Measurements from ENCODE around the gene ACSL5. TPM values are rescaled to one million over a fixed set of nuclear protein-coding genes. Genes with fewer than 3 reads are reported as not detected.

The ACSL5 gene
- total RNA-seq, 1 donor from 2014 or later: 9.3 TPM

DNA sequence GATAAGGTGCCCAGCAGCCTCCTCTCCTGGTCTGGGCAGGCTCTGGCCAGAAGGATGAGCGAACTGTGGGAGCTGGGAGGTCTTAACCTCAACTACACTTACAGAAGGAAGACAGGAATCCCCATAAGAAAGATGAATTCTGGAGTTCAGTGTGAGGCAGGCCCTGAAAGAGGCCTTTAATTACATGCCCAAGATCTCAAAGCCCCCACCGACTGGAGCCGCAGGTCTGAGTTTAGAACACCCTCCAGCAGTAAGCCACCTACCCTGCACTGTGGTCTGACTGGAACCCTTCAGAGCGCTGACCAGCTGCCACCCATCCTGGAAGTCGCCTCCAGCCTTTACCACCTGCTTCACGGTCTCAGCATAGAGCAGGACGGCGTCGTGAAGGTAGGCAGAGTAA lies 28.2 kb upstream of the ACSL5 start:
- Histone ChIP-seq H3K27me3 (no peaks in the 10 kb centered on the region), H3K27ac (no peak overlapping the region), H3K4me1 (no peaks in the 10 kb centered on the region), H3K9me3 (no peaks in the 10 kb centered on the region), H3K36me3 (no peaks in the 10 kb centered on the region), H3K4me3 (no peak overlapping the region)
- intact Hi-C loops (cut with DNase I): no loop called here
- TF ChIP-seq, protein P1, sequence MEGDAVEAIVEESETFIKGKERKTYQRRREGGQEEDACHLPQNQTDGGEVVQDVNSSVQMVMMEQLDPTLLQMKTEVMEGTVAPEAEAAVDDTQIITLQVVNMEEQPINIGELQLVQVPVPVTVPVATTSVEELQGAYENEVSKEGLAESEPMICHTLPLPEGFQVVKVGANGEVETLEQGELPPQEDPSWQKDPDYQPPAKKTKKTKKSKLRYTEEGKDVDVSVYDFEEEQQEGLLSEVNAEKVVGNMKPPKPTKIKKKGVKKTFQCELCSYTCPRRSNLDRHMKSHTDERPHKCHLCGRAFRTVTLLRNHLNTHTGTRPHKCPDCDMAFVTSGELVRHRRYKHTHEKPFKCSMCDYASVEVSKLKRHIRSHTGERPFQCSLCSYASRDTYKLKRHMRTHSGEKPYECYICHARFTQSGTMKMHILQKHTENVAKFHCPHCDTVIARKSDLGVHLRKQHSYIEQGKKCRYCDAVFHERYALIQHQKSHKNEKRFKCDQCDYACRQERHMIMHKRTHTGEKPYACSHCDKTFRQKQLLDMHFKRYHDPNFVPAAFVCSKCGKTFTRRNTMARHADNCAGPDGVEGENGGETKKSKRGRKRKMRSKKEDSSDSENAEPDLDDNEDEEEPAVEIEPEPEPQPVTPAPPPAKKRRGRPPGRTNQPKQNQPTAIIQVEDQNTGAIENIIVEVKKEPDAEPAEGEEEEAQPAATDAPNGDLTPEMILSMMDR (IDR thresholded peaks at IDR 0.05): no peak
- DNase-seq (ENCODE audit: low spot score in 2 of 2): peak in 1 of 2 donors; percentile 25

DNA sequence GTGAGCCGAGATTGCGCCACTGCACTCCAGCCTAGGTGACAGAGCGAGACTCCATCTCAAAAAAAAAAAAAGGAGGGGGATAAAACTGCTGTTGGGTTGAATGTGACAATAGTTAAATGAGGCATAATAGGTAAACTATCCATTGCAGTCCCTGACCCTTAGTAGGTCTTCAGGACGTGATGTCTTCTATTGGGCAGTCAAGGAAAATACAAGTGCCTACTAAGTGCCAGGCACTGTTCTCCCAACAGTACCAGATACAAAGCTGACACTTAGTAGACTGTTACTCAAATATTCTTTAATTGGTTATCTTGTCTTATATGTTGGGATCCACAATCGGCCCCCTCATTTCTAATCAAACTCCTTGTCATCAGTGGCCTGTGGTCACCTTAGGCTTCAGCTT lies 27.1 kb upstream of the ACSL5 start:
- Histone ChIP-seq H3K4me1 (no peaks in the 10 kb centered on the region), H3K4me3 (no peak overlapping the region), H3K36me3 (no peaks in the 10 kb centered on the region), H3K27me3 (no peaks in the 10 kb centered on the region), H3K9me3 (no peaks in the 10 kb centered on the region), H3K27ac (no peak overlapping the region)
- peak in 1 of 2 donors; percentile 2 for DNase-seq (ENCODE audit: low spot score in 2 of 2)
- TF ChIP-seq, protein P1 (IDR thresholded peaks at IDR 0.05): no peak
- intact Hi-C loops (cut with DNase I): no loop called here

DNA sequence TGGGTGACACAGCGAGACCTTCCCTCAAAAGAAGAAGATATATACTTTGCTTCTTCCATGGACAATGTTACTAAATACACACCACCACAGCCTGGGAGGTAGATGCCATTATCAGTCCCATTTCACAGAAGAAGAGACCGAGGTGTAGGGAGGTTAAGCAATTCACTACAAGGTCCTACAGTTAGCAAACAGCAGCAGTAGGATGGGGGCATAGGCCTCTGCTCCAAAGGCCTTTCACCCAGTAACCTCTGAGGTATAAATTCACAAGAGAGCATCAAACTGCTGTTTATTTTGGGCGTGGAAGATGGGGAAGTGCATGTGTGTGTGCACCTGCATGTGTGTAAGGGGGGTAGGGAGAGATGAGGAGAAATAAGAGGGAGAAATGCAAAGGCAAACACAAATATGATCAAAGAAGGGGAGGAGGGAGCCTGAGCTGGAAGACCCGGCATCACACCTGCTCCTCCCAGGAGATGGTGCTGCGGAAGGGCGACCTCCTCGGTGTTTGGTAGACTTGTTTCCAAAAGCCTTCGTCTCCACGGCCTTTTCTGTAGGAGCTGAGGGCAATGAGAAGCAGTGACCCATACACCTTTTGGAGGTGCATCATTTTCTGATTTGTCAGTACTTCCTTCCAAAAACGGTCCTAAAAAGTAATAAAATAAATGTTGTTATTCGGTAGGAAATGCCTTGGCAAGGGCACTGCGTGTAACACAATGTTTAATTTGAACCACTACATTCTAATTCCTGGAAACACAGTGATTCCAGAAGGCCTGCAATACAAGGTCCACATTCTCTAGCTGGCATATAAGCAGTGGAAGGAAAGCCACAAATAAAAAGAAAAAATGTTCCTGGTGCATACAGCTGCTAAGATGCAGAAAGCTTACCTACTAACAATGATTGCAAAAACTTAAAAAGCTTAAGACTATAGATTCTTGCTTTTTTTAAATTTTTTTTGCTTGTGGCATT lies 25.9 kb upstream of the ACSL5 start:
- intact Hi-C loops (cut with DNase I): no loop called here
- H3K27me3 ChIP-seq: no peaks in the 10 kb centered on the region
- no peak overlapping the region for H3K4me3 ChIP-seq
- H3K9me3 ChIP-seq: no peaks in the 10 kb centered on the region
- no peaks in the 10 kb centered on the region for H3K36me3 ChIP-seq
- no peaks in the 10 kb centered on the region for H3K4me1 ChIP-seq
- TF ChIP-seq, protein P1 (IDR thresholded peaks at IDR 0.05): no peak
- no peak overlapping the region for H3K27ac ChIP-seq
- DNase-seq (ENCODE audit: low spot score in 2 of 2): peak in 1 of 2 donors; percentile 39

DNA sequence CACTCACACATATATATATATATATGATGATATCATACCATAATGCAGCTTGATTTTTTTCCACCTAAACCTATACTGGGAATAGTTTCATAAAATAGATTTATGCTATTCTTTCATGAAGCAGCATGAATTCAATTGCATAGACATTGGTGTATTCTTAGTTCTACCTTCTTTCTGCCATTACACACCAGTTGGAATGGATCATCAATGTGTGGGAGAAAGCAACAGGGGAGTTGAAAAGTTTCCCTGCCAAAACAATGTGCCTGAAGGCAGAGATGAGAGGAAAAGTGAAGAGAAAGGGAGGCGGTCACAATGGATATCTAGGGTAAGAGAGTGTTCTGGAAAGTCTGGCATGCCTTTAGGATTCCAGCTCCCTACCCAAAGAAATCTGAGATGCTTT lies 25.2 kb upstream of the ACSL5 start:
- H3K4me1 ChIP-seq: no peaks in the 10 kb centered on the region
- no peaks in the 10 kb centered on the region for H3K36me3 ChIP-seq
- TF ChIP-seq, protein P1 (IDR thresholded peaks at IDR 0.05): no peak
- no peak overlapping the region for H3K4me3 ChIP-seq
- DNase-seq (ENCODE audit: low spot score in 2 of 2): no peak
- no peak overlapping the region for H3K27ac ChIP-seq
- no peaks in the 10 kb centered on the region for H3K9me3 ChIP-seq
- intact Hi-C loops (cut with DNase I): no loop called here
- H3K27me3 ChIP-seq: no peaks in the 10 kb centered on the region

DNA sequence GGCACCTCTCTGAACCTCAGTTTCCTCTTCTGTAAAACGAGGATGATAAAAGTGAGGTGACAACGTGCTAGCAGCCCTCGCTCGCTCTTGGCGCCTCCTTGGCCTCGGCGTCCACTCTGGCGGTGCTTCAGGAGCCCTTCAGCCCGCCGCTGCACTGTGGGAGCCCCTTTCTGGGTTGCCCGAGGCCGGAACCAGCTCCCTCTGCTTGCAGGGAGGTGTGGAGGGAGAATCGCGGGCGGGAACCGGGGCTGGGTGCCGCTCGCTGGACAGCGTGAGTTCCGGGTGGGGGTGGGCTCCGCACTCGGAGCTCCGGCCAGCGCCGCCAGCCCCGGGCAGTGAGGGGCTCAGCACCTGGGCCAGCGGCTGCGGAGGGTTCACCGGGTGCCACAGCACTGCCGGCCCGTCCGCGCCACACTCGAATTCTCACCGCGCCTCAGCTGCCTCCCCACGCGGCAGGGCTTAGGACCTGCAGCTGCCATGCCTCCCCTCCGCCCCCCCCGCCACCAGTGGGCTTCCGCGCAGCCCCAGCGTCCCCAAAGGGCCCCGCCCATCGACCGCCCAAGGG lies 24.3 kb upstream of the ACSL5 start:
- Histone ChIP-seq H3K9me3 (no peaks in the 10 kb centered on the region), H3K36me3 (no peaks in the 10 kb centered on the region), H3K27ac (no peak overlapping the region), H3K27me3 (no peaks in the 10 kb centered on the region), H3K4me3 (no peak overlapping the region), H3K4me1 (no peaks in the 10 kb centered on the region)
- intact Hi-C loops (cut with DNase I): no loop called here
- DNase-seq (ENCODE audit: low spot score in 2 of 2): peak in 1 of 2 donors; percentile 50
- TF ChIP-seq, protein P1 (IDR thresholded peaks at IDR 0.05): no peak
